Measurements from ENCODE around the gene HYAL1.

Gene HYAL1

GRCh38 chr3:50297384-50297775, 6.0 kb downstream of the HYAL1 start:
- TF ChIP-seq CTCF (conservative IDR thresholded peaks at IDR 0.05; ENCODE audit: low read depth, low read length), result no peak
- no peak overlapping the region for H3K4me3 ChIP-seq (ENCODE audit: low read length)
- DNase-seq (ENCODE audit: low read depth), result no peak

DNA sequence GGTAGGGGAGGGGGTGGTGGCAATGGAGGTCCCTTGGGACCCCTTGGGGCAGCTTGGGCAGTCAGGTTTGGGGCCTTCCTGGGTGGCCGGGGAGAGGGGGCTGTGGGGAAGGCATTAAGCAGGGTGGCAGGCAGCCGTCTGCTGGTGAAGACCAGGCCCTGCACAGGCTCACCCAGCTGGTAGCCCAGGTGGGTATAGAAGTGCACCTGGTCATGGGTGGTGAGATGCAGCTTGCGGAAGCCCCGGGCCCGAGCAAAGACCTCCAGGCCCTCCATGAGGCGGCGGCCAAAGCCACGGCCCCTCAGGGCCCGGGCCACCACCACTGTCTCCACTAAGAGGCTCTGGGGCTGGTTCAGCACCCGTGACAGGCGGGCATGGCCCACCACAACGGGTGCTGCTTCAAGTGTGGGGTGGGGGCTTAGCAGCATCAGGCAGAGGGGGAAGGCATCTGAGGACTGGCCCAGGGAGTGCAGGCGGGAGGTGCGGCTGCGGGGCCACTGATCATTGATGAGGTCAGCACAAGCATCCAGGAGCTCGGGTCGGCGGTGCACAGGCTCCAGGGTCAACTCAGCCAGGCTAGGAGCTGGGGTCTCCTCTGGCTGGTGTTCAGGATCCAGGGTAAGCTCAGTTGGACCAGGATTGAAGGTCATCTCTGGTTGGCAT, 6.5 kb downstream of the HYAL1 start:
- H3K4me3 ChIP-seq (ENCODE audit: low read length), result no peak overlapping the region
- TF ChIP-seq CTCF (conservative IDR thresholded peaks at IDR 0.05; ENCODE audit: low read depth, low read length), result no peak
- no peak for DNase-seq (ENCODE audit: low read depth)

GRCh38 chr3:50295553-50296431, 7.6 kb downstream of the HYAL1 start:
- H3K4me3 ChIP-seq (ENCODE audit: low read length), result no peak overlapping the region

GRCh38 chr3:50294492-50295403, 8.6 kb downstream of the HYAL1 start:
- TF ChIP-seq CTCF (conservative IDR thresholded peaks at IDR 0.05; ENCODE audit: low read depth, low read length), result no peak
- DNase-seq (ENCODE audit: low read depth), result no peak
- no peak overlapping the region for H3K4me3 ChIP-seq (ENCODE audit: low read length)

More at GRCh38 chr3:50295553-50296431, 7.6 kb downstream of the HYAL1 start:
- DNase-seq (ENCODE audit: low read depth), result no peak
- TF ChIP-seq CTCF (conservative IDR thresholded peaks at IDR 0.05; ENCODE audit: low read depth, low read length), result no peak

DNA sequence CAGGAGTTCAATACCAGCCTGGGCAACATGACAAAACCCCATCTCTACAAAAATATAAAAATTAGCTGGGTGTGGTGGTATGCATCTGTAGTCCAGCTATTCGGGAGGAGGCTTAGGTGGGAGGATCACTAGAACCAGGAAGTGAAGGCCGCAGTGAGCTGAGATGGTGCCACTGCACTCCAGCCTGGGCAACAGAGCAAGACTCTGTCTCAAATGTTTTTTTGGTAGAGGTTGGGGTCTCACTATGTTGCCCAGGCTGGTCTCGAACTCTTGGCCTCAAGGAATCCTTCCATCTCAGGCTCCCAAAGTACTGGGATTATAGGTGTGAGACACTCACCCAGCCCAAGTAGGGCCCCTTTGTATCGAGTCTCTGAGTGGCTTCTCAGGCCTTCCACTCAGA, 9.3 kb downstream of the HYAL1 start:
- H3K4me3 ChIP-seq (ENCODE audit: low read length), result no peak overlapping the region
- no peak for DNase-seq (ENCODE audit: low read depth)
- no peak for TF ChIP-seq CTCF (conservative IDR thresholded peaks at IDR 0.05; ENCODE audit: low read depth, low read length)

- no peak for TF ChIP-seq CTCF (conservative IDR thresholded peaks at IDR 0.05; ENCODE audit: low read depth, low read length)
- DNase-seq (ENCODE audit: low read depth), result no peak
- no peak overlapping the region for H3K4me3 ChIP-seq (ENCODE audit: low read length)
Observed at GRCh38 chr3:50293079-50293801, 10.1 kb downstream of the HYAL1 start.
